ENCODE measurements around the gene SMAD1. TPM values are rescaled to one million over a fixed set of nuclear protein-coding genes. Genes with fewer than 3 reads are reported as not detected.

SMAD1 gene
- total RNA-seq, 1 donor from 2014 or later: 16.5 TPM

DNA sequence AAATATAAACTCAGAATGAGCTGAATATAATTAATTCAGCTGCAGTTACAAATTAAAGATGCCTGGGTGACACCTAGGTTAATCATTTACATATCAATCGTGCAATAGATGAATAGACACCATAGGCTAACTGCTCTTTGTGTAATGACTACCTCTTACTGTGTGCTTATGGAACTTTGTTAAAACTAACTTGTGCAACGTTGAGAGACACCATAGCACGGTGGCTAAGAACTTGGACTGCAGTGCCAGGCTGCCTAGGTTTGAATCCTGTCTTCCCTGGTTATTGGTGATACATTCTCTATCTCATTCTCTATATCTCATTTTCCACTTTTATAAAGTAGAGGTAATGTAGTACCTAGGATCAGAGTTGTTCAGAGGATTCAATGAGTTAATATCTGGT, 46.9 kb downstream of the SMAD1 start:
- Mint-ChIP-seq H3K36me3 (ENCODE audit: low read depth) (no peaks in the 10 kb centered on the region), H3K4me3 (ENCODE audit: unreplicated experiment) (no peak overlapping the region), H3K9me3 (ENCODE audit: low read depth) (peaks cover 3% of the 10 kb centered on the region), H3K27ac (ENCODE audit: unreplicated experiment) (no peak overlapping the region), H3K27me3 (ENCODE audit: low read depth) (no peaks in the 10 kb centered on the region), H3K4me1 (ENCODE audit: low read depth) (peaks cover 39% of the 10 kb centered on the region)
- no peak for TF ChIP-seq CTCF (IDR thresholded peaks at IDR 0.05)
- no peak for DNase-seq (ENCODE audit: low spot score)

DNA sequence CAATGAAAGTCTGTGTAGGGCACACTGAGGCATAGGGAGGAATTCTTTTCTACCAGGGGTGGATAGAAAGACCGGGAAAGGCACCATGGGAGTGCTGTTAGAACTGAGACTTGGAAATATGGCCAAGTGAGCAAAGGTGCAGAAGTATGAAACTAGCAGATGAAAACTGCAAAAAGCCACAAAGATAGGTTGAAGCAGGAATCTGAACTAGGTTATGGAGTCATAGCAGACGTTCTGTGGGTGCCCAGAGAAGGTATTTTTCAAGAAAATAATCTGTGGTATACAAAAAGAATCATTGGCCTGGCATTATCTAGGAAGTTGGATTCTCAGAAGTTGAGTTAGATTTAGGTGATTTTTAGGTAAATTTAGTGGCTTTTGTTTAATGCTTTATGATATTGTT, 48.5 kb downstream of the SMAD1 start:
- no peaks in the 10 kb centered on the region for H3K9me3 Mint-ChIP-seq (ENCODE audit: low read depth)
- no peak overlapping the region for H3K4me3 Mint-ChIP-seq (ENCODE audit: unreplicated experiment)
- DNase-seq (ENCODE audit: low spot score): no peak
- H3K4me1 Mint-ChIP-seq (ENCODE audit: low read depth): peaks cover 29% of the 10 kb centered on the region
- no peak overlapping the region for H3K27ac Mint-ChIP-seq (ENCODE audit: unreplicated experiment)
- no peaks in the 10 kb centered on the region for H3K27me3 Mint-ChIP-seq (ENCODE audit: low read depth)
- no peaks in the 10 kb centered on the region for H3K36me3 Mint-ChIP-seq (ENCODE audit: low read depth)
- TF ChIP-seq CTCF (IDR thresholded peaks at IDR 0.05): no peak

GRCh38 chr4:145530662-145531061, 49.0 kb downstream of the SMAD1 start:
- H3K9me3 Mint-ChIP-seq (ENCODE audit: low read depth): no peaks in the 10 kb centered on the region
- no peaks in the 10 kb centered on the region for H3K27me3 Mint-ChIP-seq (ENCODE audit: low read depth)
- H3K27ac Mint-ChIP-seq (ENCODE audit: unreplicated experiment): no peak overlapping the region
- TF ChIP-seq CTCF (IDR thresholded peaks at IDR 0.05): no peak
- peaks cover 24% of the 10 kb centered on the region for H3K4me1 Mint-ChIP-seq (ENCODE audit: low read depth)
- H3K36me3 Mint-ChIP-seq (ENCODE audit: low read depth): no peaks in the 10 kb centered on the region
- DNase-seq (ENCODE audit: low spot score): no peak
- H3K4me3 Mint-ChIP-seq (ENCODE audit: unreplicated experiment): no peak overlapping the region

DNA sequence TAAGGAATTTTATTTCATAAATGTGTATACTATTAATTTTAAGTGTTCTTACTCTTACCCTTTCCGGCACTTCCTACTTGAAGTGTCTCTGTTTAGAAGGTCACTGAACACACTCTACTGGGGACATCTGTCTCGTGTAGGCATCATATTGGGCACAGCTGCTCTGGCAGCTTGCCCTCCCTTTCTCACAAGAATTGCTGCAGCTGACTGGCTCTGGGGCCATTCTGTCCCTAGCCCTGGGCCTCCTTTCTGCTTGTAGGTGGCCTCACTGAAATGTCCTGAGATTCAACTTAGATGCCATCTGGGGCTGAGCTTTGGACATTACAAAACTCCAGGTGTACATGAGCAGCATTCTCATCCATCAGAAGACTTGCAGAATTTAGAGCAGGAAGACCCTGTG, 49.6 kb downstream of the SMAD1 start:
- no peaks in the 10 kb centered on the region for H3K27me3 Mint-ChIP-seq (ENCODE audit: low read depth)
- peaks cover 21% of the 10 kb centered on the region for H3K4me1 Mint-ChIP-seq (ENCODE audit: low read depth)
- H3K27ac Mint-ChIP-seq (ENCODE audit: unreplicated experiment): no peak overlapping the region
- DNase-seq (ENCODE audit: low spot score): no peak
- H3K36me3 Mint-ChIP-seq (ENCODE audit: low read depth): no peaks in the 10 kb centered on the region
- no peak for TF ChIP-seq CTCF (IDR thresholded peaks at IDR 0.05)
- no peak overlapping the region for H3K4me3 Mint-ChIP-seq (ENCODE audit: unreplicated experiment)
- no peaks in the 10 kb centered on the region for H3K9me3 Mint-ChIP-seq (ENCODE audit: low read depth)

GRCh38 chr4:145531859-145532258, 50.2 kb downstream of the SMAD1 start:
- Mint-ChIP-seq H3K9me3 (ENCODE audit: low read depth) (no peaks in the 10 kb centered on the region), H3K4me1 (ENCODE audit: low read depth) (peaks cover 21% of the 10 kb centered on the region), H3K36me3 (ENCODE audit: low read depth) (no peaks in the 10 kb centered on the region), H3K27ac (ENCODE audit: unreplicated experiment) (no peak overlapping the region), H3K27me3 (ENCODE audit: low read depth) (no peaks in the 10 kb centered on the region), H3K4me3 (ENCODE audit: unreplicated experiment) (no peak overlapping the region)
- DNase-seq (ENCODE audit: low spot score): no peak
- no peak for TF ChIP-seq CTCF (IDR thresholded peaks at IDR 0.05)
